ENCODE data around the gene HOXA5. TPM values are rescaled to one million over a fixed set of nuclear protein-coding genes. Genes with fewer than 3 reads are reported as not detected.

Gene HOXA5
- total RNA-seq, 2 experiments from 2014 or later, result 3.4 to 7.4 TPM

- Histone ChIP-seq H3K4me3 (ENCODE audit: low read depth, low read length, poor library complexity, severe bottlenecking) (no peak overlapping the region), H3K4me1 (ENCODE audit: insufficient read depth, low read length, poor library complexity, severe bottlenecking) (no peaks in the 10 kb centered on the region), H2AFZ (ENCODE audit: low read length) (no peak overlapping the region), H3K9me3 (ENCODE audit: low read length) (no peaks in the 10 kb centered on the region), H3K79me2 (ENCODE audit: insufficient read depth, low read depth, low read length) (no peaks in the 10 kb centered on the region), H4K20me1 (ENCODE audit: insufficient read depth, low read length) (no peaks in the 10 kb centered on the region), H3K27ac (ENCODE audit: low read depth, low read length, poor library complexity, severe bottlenecking) (no peak overlapping the region), H3K36me3 (ENCODE audit: insufficient read depth, low read length) (no peaks in the 10 kb centered on the region), H3K9me2 (ENCODE audit: insufficient read depth, low read length) (no peaks in the 10 kb centered on the region), H3K4me2 (ENCODE audit: low read length) (no peak overlapping the region)
- POLR2A ChIA-PET, result no interaction called here
- CTCF ChIA-PET (ENCODE audit: unreplicated experiment), result no interaction called here
- no peak for TF ChIP-seq EZH2phosphoT487 (IDR thresholded peaks at IDR 0.05; ENCODE audit: borderline replicate concordance, low read depth, low read length)
- no peak for TF ChIP-seq CTCF (conservative IDR thresholded peaks at IDR 0.05; ENCODE audit: low read length)
- DNase-seq (ENCODE audit: low spot score), result no peak
- BruUV-seq (replicated peaks), result no TSS peak
- intact Hi-C loops (cut with micrococcal nuclease; ENCODE audit: unreplicated experiment), result no loop called here
Observed at GRCh38 chr7:27171325-27171636, 27.8 kb upstream of the HOXA5 start.

GRCh38 chr7:27170426-27171324, 27.2 kb upstream of the HOXA5 start:
- H3K9me2 ChIP-seq (ENCODE audit: insufficient read depth, low read length), result no peaks in the 10 kb centered on the region
- intact Hi-C loops (cut with micrococcal nuclease; ENCODE audit: unreplicated experiment), result no loop called here
- no peak for DNase-seq (ENCODE audit: low spot score)
- POLR2A ChIA-PET, result interaction anchor here (0.6 to 1.1 kb wide), 2 partner anchors 39 to 1243 kb away, joined by 3 read pairs; no protein-coding TSS in a partner anchor
- CTCF ChIA-PET (ENCODE audit: unreplicated experiment), result no interaction called here
- no peak overlapping the region for H3K4me2 ChIP-seq (ENCODE audit: low read length)
- BruUV-seq (replicated peaks), result no TSS peak
- H3K36me3 ChIP-seq (ENCODE audit: insufficient read depth, low read length), result no peaks in the 10 kb centered on the region
- H2AFZ ChIP-seq (ENCODE audit: low read length), result no peak overlapping the region
- H3K4me3 ChIP-seq (ENCODE audit: low read depth, low read length, poor library complexity, severe bottlenecking), result no peak overlapping the region
- no peaks in the 10 kb centered on the region for H4K20me1 ChIP-seq (ENCODE audit: insufficient read depth, low read length)
- H3K27ac ChIP-seq (ENCODE audit: low read depth, low read length, poor library complexity, severe bottlenecking), result no peak overlapping the region
- no peaks in the 10 kb centered on the region for H3K79me2 ChIP-seq (ENCODE audit: insufficient read depth, low read depth, low read length)
- H3K9me3 ChIP-seq (ENCODE audit: low read length), result no peaks in the 10 kb centered on the region
- TF ChIP-seq EZH2phosphoT487 (IDR thresholded peaks at IDR 0.05; ENCODE audit: borderline replicate concordance, low read depth, low read length) (no peak; the same call in 1 of the 2 replicates), CTCF (conservative IDR thresholded peaks at IDR 0.05; ENCODE audit: low read length) (no peak)
- no peaks in the 10 kb centered on the region for H3K4me1 ChIP-seq (ENCODE audit: insufficient read depth, low read length, poor library complexity, severe bottlenecking)

All from OCI-LY7 (cell line).